Measurements from ENCODE around the gene BCAT1. TPM values are rescaled to one million over a fixed set of nuclear protein-coding genes. Genes with fewer than 3 reads are reported as not detected.

Gene BCAT1
- total and polyA plus RNA-seq, 2 donors (not counting 1 experiment from before 2014, with no cell fraction given) = 0.33 to 9.6 TPM

DNA sequence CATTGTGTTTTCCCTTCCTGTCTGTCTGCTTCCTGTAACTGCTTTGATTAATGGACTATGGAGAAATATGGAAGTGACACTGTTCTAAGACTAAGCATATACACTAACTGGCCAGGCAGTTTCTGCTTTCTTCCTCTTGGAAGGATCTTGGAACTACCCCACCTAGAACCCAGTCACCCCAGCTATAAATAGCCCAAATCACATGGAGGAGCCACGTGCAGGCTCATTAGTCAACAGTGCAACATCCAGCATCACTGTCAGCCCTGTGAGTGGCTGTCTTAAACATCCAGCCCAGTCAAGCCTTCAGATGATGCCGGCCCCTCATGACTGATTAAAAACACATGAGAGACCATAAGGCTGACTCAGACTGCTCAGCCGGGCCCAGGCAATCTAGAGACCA is 39.2 kb downstream of the BCAT1 start:
- H3K9ac ChIP-seq (ENCODE audit: low read length) = no peak overlapping the region
- H3K4me3 Mint-ChIP-seq = no peak overlapping the region
- no peak overlapping the region for H3K4me2 ChIP-seq (replicated peaks; ENCODE audit: low read depth, low read length, poor library complexity, severe bottlenecking)
- WGBS (ENCODE audit: insufficient coverage) = 83% methylated on average over 3 of the region's 3 CpGs
- no peaks in the 10 kb centered on the region for H3K79me2 ChIP-seq (ENCODE audit: control insufficient read depth, insufficient read depth, low read length)
- no peaks in the 10 kb centered on the region for H3K27me3 Mint-ChIP-seq
- DNase-seq (no peak), ATAC-seq (ENCODE audit: low read depth) (no peak)
- H3K4me1 ChIP-seq (ENCODE audit: control insufficient read depth in 2 of 2, insufficient read depth in 2 of 2, low read length in 2 of 2) = no peaks in the 10 kb centered on the region
- H3K9me3 ChIP-seq (ENCODE audit: control extremely low read depth in 1 of 3, control insufficient read depth in 2 of 3, insufficient read depth in 1 of 3, low read length in 2 of 3) = no peaks in the 10 kb centered on the region
- intact Hi-C loops (cut with micrococcal nuclease) = no loop called here
- H3K27ac ChIP-seq (ENCODE audit: low read length in 2 of 2) = no peak overlapping the region
- H4K20me1 ChIP-seq (ENCODE audit: control insufficient read depth, insufficient read depth, low read length, poor library complexity, severe bottlenecking) = no peaks in the 10 kb centered on the region
- ChIA-PET POLR2A (no interaction called here), CTCF (no interaction called here)
- H3K9me3 Mint-ChIP-seq (ENCODE audit: insufficient read depth) = no peaks in the 10 kb centered on the region
- H3K27me3 ChIP-seq (replicated peaks in 1 of 4; ENCODE audit: control extremely low read depth in 1 of 4, control insufficient read depth in 3 of 4, insufficient read depth in 4 of 4, low read length in 3 of 4) = peaks cover 0 to under 1% (median 0%) of the 10 kb centered on the region in 4 experiments
- no peak overlapping the region for H2AFZ ChIP-seq (ENCODE audit: insufficient read depth, low read depth, low read length, poor library complexity, severe bottlenecking)
- H3K36me3 ChIP-seq (replicated peaks in 1 of 2; ENCODE audit: control extremely low read depth in 1 of 2, control insufficient read depth in 1 of 2, extremely low read depth in 1 of 2, insufficient read depth in 2 of 2, low read length in 1 of 2) = no peaks in the 10 kb centered on the region
- H3K27ac Mint-ChIP-seq = no peak overlapping the region
- H3K4me3 ChIP-seq (ENCODE audit: control extremely low read depth in 1 of 5, extremely low read depth in 1 of 5, insufficient read depth in 1 of 5, low read depth in 2 of 5, low read length in 4 of 5) = no peak overlapping the region
- no peak for TF ChIP-seq EZH2 (IDR thresholded peaks at IDR 0.05; ENCODE audit: borderline replicate concordance, insufficient read depth, low read depth, low read length, poor library complexity, severe bottlenecking)
- TF ChIP-seq, protein P1, sequence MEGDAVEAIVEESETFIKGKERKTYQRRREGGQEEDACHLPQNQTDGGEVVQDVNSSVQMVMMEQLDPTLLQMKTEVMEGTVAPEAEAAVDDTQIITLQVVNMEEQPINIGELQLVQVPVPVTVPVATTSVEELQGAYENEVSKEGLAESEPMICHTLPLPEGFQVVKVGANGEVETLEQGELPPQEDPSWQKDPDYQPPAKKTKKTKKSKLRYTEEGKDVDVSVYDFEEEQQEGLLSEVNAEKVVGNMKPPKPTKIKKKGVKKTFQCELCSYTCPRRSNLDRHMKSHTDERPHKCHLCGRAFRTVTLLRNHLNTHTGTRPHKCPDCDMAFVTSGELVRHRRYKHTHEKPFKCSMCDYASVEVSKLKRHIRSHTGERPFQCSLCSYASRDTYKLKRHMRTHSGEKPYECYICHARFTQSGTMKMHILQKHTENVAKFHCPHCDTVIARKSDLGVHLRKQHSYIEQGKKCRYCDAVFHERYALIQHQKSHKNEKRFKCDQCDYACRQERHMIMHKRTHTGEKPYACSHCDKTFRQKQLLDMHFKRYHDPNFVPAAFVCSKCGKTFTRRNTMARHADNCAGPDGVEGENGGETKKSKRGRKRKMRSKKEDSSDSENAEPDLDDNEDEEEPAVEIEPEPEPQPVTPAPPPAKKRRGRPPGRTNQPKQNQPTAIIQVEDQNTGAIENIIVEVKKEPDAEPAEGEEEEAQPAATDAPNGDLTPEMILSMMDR (IDR thresholded peaks at IDR 0.05) = no peak
- no peaks in the 10 kb centered on the region for H3K4me1 Mint-ChIP-seq

DNA sequence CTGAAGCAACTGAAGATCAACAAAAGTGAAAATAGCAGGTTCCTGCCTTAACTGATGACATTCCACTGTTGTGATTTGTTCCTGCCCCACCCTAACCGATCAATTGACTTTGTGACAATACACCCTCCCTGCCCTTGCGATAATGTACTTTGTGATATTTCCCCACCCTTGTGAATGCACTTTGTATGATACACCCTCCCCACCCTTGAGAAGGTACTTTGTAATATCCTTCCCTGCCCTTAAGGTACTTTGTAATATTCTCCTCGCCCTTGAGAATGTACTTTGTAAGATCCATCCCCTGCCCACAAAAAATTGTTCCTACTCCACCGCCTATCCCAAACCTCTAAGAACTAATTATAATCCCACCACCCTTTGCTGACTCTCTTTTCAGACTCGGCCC is 41.4 kb downstream of the BCAT1 start:
- H3K9me3 Mint-ChIP-seq (ENCODE audit: insufficient read depth) = no peaks in the 10 kb centered on the region
- H3K4me3 ChIP-seq (ENCODE audit: control extremely low read depth in 1 of 5, extremely low read depth in 1 of 5, insufficient read depth in 1 of 5, low read depth in 2 of 5, low read length in 4 of 5) = no peak overlapping the region
- H3K27ac Mint-ChIP-seq = no peak overlapping the region
- WGBS (ENCODE audit: insufficient coverage) = 95% methylated on average over 4 of the region's 5 CpGs
- no peak overlapping the region for H3K4me3 Mint-ChIP-seq
- no peaks in the 10 kb centered on the region for H3K79me2 ChIP-seq (ENCODE audit: control insufficient read depth, insufficient read depth, low read length)
- peaks cover 0 to 2% (median 0%) of the 10 kb centered on the region in 3 donors for H3K9me3 ChIP-seq (ENCODE audit: control extremely low read depth in 1 of 3, control insufficient read depth in 2 of 3, insufficient read depth in 1 of 3, low read length in 2 of 3)
- H3K27ac ChIP-seq (ENCODE audit: low read length in 2 of 2) = no peak overlapping the region
- no peak overlapping the region for H3K9ac ChIP-seq (ENCODE audit: low read length)
- TF ChIP-seq EZH2 (IDR thresholded peaks at IDR 0.05; ENCODE audit: borderline replicate concordance, insufficient read depth, low read depth, low read length, poor library complexity, severe bottlenecking) = no peak
- TF ChIP-seq, protein P1 (IDR thresholded peaks at IDR 0.05) = no peak
- CTCF ChIA-PET = no interaction called here
- no peaks in the 10 kb centered on the region for H3K36me3 ChIP-seq (replicated peaks in 1 of 2; ENCODE audit: control extremely low read depth in 1 of 2, control insufficient read depth in 1 of 2, extremely low read depth in 1 of 2, insufficient read depth in 2 of 2, low read length in 1 of 2)
- no peak overlapping the region for H3K4me2 ChIP-seq (replicated peaks; ENCODE audit: low read depth, low read length, poor library complexity, severe bottlenecking)
- H3K27me3 ChIP-seq (replicated peaks in 1 of 4; ENCODE audit: control extremely low read depth in 1 of 4, control insufficient read depth in 3 of 4, insufficient read depth in 4 of 4, low read length in 3 of 4) = peaks cover 0 to 22% (median 10%) of the 10 kb centered on the region in 4 experiments
- no peak for DNase-seq
- POLR2A ChIA-PET = no interaction called here
- H4K20me1 ChIP-seq (ENCODE audit: control insufficient read depth, insufficient read depth, low read length, poor library complexity, severe bottlenecking) = no peaks in the 10 kb centered on the region
- ATAC-seq (ENCODE audit: low read depth) = no peak
- H3K4me1 Mint-ChIP-seq = peaks cover 10% of the 10 kb centered on the region
- no peak overlapping the region for H2AFZ ChIP-seq (ENCODE audit: insufficient read depth, low read depth, low read length, poor library complexity, severe bottlenecking)
- intact Hi-C loops (cut with micrococcal nuclease) = no loop called here
- peaks cover 13 to 14% of the 10 kb centered on the region in 2 donors for H3K4me1 ChIP-seq (ENCODE audit: control insufficient read depth in 2 of 2, insufficient read depth in 2 of 2, low read length in 2 of 2)
- peaks cover 10% of the 10 kb centered on the region for H3K27me3 Mint-ChIP-seq

Measured in B cell (primary cell).